HepG2 (cell line): ENCODE data around the gene LYSMD3. TPM values are rescaled to one million over a fixed set of nuclear protein-coding genes. Genes with fewer than 3 reads are reported as not detected.

Source experiments
- AHDC1 ChIP-seq: sonication (generic); formaldehyde crosslinking; IDR thresholded peaks from 2 replicates; pipeline ENCODE4 v1.5.1; 2020; ENCODE audit warnings: mild to moderate bottlenecking, missing genetic modification reagents, borderline replicate concordance
- AKNA ChIP-seq: sonication (generic); formaldehyde crosslinking; IDR thresholded peaks from 2 replicates; pipeline ENCODE4 v1.4.0; 2020; ENCODE audit warnings: missing genetic modification reagents, borderline replicate concordance
- ARNT ChIP-seq: fragments of 450-650 bp; IDR thresholded peaks from 2 replicates; pipeline ENCODE4 v1.6.1; 2017
- ATF3 ChIP-seq: sonication (generic); formaldehyde crosslinking; IDR thresholded peaks from 2 replicates; pipeline ENCODE4 v1.4.0; 2020; ENCODE audit warnings: missing genetic modification reagents
- CTCF ChIP-seq: sonication (generic); formaldehyde crosslinking; IDR thresholded peaks from 2 replicates; pipeline ENCODE4 v1.5.0; 2020; ENCODE audit warnings: mild to moderate bottlenecking, missing genetic modification reagents, moderate library complexity
- NFYB ChIP-seq: sonication (generic); formaldehyde crosslinking; IDR thresholded peaks from 2 replicates; pipeline ENCODE4 v1.4.0; 2020; ENCODE audit warnings: missing genetic modification reagents
- PITX1 ChIP-seq: sonication (generic); formaldehyde crosslinking; IDR thresholded peaks from 2 replicates; pipeline ENCODE4 v1.5.1; 2020; ENCODE audit warnings: mild to moderate bottlenecking, missing genetic modification reagents
- RARA ChIP-seq: IDR thresholded peaks from 2 replicates; pipeline ENCODE4 v1.6.1; 2016; ENCODE audit warnings: missing genetic modification reagents, missing compliant biosample characterization
- SUZ12 ChIP-seq: fragments of 150-350 bp; IDR thresholded peaks from 2 replicates; pipeline ENCODE4 v1.6.1; 2014; ENCODE audit warnings: low read depth, low read length
- TSC22D2 ChIP-seq: sonication (generic); formaldehyde crosslinking; IDR thresholded peaks from 2 replicates; pipeline ENCODE4 v1.5.1; 2020; ENCODE audit warnings: missing genetic modification reagents, mild to moderate bottlenecking, borderline replicate concordance
- ZBTB43 ChIP-seq: sonication (generic); formaldehyde crosslinking; conservative IDR thresholded peaks from 2 replicates; pipeline ENCODE4 v1.4.0; 2020; ENCODE audit warnings: missing genetic modification reagents
- ZFP1 ChIP-seq: IDR thresholded peaks from 2 replicates; pipeline ENCODE4 v1.6.1; 2016
- ZMYM4 ChIP-seq: sonication (generic); formaldehyde crosslinking; IDR thresholded peaks from 2 replicates; pipeline ENCODE4 v1.8.1; 2023; ENCODE audit warnings: mild to moderate bottlenecking, missing genetic modification reagents
- ZNF12 ChIP-seq: sonication (generic); formaldehyde crosslinking; IDR thresholded peaks from 2 replicates; pipeline ENCODE4 v1.5.0; 2020; ENCODE audit warnings: missing genetic modification reagents
- polyA plus RNA-seq, 8 experiments: library from polyadenylated mRNA; depleted of rRNA in 3 of 8; stranded (reverse) in 7 of 8; unstranded in 1 of 8; fragments of >200 nt; fragmentation: Illumina TruSeq in 4 of 8; extraction: Trizol in 4 of 8; gene quantifications; 2 replicates each; pipeline versions ENCODE4 v1.2.1 to v1.2.3, GENCODE V29; 2011 to 2016; ENCODE audit warnings: low read depth in 4 of 8, missing spikeins in 1 of 8, mixed read lengths in 1 of 8; ENCODE audit not compliant: insufficient read depth in 1 of 8
- total RNA-seq, 5 experiments: library from RNA; depleted of rRNA; stranded (reverse); fragments of >200 nt; fragmentation: Illumina TruSeq; extraction: Trizol; gene quantifications; 2 replicates each; pipeline ENCODE4 v1.2.3, GENCODE V29; 2016; ENCODE audit warnings: low read depth in 1 of 5

LYSMD3 gene
- total and polyA plus RNA-seq, 2 of the 13 experiments (the other 11 are each of a cell fraction or from before 2014, with no cell fraction given) = 9.1 to 13.8 TPM

GRCh38 chr5:90529194-90529938, at the start of gene LYSMD3 (continued):
- TF ChIP-seq ZMYM4 (CRISPR knock-in tag) = peak; percentile 97
- no peak for TF ChIP-seq ZBTB43
- TF ChIP-seq CTCF (CRISPR knock-in tag) = no peak
- no peak for TF ChIP-seq SUZ12
- TF ChIP-seq ZFP1 (CRISPR knock-in tag) = no peak; the same call in 1 of the 2 replicates
- peak; percentile 80 for TF ChIP-seq ATF3
- TF ChIP-seq ZNF12 (CRISPR knock-in tag) = 0 out of 2 replicates have a peak, but pooled peaks have one; percentile 17
- TF ChIP-seq RARA (CRISPR knock-in tag) = peak; percentile 47
- TF ChIP-seq AKNA (CRISPR knock-in tag) = no peak
- TF ChIP-seq TSC22D2 (CRISPR knock-in tag) = no peak
- TF ChIP-seq ARNT = no peak
- peak; percentile 71 for TF ChIP-seq PITX1 (CRISPR knock-in tag)
- peak; percentile 44; the same call in 1 of the 2 replicates for TF ChIP-seq NFYB (CRISPR knock-in tag)
- no peak for TF ChIP-seq AHDC1
